ENCODE results near the gene COL7A1.

- TF ChIP-seq, protein P1, sequence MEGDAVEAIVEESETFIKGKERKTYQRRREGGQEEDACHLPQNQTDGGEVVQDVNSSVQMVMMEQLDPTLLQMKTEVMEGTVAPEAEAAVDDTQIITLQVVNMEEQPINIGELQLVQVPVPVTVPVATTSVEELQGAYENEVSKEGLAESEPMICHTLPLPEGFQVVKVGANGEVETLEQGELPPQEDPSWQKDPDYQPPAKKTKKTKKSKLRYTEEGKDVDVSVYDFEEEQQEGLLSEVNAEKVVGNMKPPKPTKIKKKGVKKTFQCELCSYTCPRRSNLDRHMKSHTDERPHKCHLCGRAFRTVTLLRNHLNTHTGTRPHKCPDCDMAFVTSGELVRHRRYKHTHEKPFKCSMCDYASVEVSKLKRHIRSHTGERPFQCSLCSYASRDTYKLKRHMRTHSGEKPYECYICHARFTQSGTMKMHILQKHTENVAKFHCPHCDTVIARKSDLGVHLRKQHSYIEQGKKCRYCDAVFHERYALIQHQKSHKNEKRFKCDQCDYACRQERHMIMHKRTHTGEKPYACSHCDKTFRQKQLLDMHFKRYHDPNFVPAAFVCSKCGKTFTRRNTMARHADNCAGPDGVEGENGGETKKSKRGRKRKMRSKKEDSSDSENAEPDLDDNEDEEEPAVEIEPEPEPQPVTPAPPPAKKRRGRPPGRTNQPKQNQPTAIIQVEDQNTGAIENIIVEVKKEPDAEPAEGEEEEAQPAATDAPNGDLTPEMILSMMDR (IDR thresholded peaks at IDR 0.05): no peak
- TF ChIP-seq POLR2A (IDR thresholded peaks at IDR 0.05): no peak
These were observed 48.8 kb downstream of the COL7A1 start for GRCh38 chr3:48546203-48546829.

Measured in uterus (tissue), 2 donors.